Activated CD8-positive, alpha-beta memory T cell treated with anti-CD3 and anti-CD28 coated beads, Interleukin-2, amount 10 ng/mL, durations not matched to agents 7 days and 5 days (primary cell): ENCODE results near the gene MNT. TPM values are rescaled to one million over a fixed set of nuclear protein-coding genes. Genes with fewer than 3 reads are reported as not detected.
A peak's percentile ranks its signal among the peaks of the same experiment; 100 is the strongest.

Source experiments
- ATAC-seq: fragments of 150-1000 bp; cut with Tn5 transposase; one replicate; pipeline ENCODE4 v1.10.0; 2021; ENCODE audit warnings: moderate library complexity
- CTCF ChIA-PET: fragments of 350-600 bp; sonication (Branson Sonifier 250); formaldehyde crosslinking; loops from one replicate; lab custom pipeline; 2021; ENCODE audit warnings: antibody characterized with exemption; lab: Charles Lee
- DNase-seq: peaks from one replicate; pipeline ENCODE4 v3.0.0-alpha.2; 2020
- H3K27ac Mint-ChIP-seq: one replicate; pipeline ENCODE4 v1.8.0; 2021; ENCODE audit warnings: mild to moderate bottlenecking, mixed read lengths
- H3K27me3 Mint-ChIP-seq: one replicate; pipeline ENCODE4 v1.8.0; 2021; ENCODE audit warnings: mixed read lengths
- H3K36me3 Mint-ChIP-seq: one replicate; pipeline ENCODE4 v1.8.0; 2021; ENCODE audit warnings: mild to moderate bottlenecking, mixed read lengths
- H3K4me1 Mint-ChIP-seq: one replicate; pipeline ENCODE4 v1.8.0; 2021; ENCODE audit warnings: mixed read lengths
- H3K4me3 Mint-ChIP-seq: one replicate; pipeline ENCODE4 v1.8.0; 2021; ENCODE audit warnings: mild to moderate bottlenecking, moderate library complexity, mixed read lengths
- H3K9me3 Mint-ChIP-seq: one replicate; pipeline ENCODE4 v1.8.0; 2022; ENCODE audit warnings: low read depth, mixed read lengths
- total RNA-seq, 2 experiments: library from RNA; stranded (reverse); gene quantifications; one replicate each; pipeline ENCODE4 v1.2.3, GENCODE V29; 2021

Gene MNT
- total RNA-seq, 2 experiments from 2014 or later: 26.0 to 31.9 TPM

- peaks cover 12% of the 10 kb centered on the region for H3K36me3 Mint-ChIP-seq
- H3K27me3 Mint-ChIP-seq: no peaks in the 10 kb centered on the region
- H3K27ac Mint-ChIP-seq: no peak overlapping the region
- ATAC-seq (no peak), DNase-seq (no peak)
- H3K4me1 Mint-ChIP-seq: peaks cover 4% of the 10 kb centered on the region
- H3K4me3 Mint-ChIP-seq: no peak overlapping the region
- CTCF ChIA-PET: interaction anchor here (0.6 to 2.4 kb wide), 4 partner anchors 17 to 53 kb away, joined by 3 to 9 read pairs (median 8); no protein-coding TSS in a partner anchor
- no peaks in the 10 kb centered on the region for H3K9me3 Mint-ChIP-seq
These were observed 34.4 kb upstream of the MNT start for GRCh38 chr17:2435181-2435741.

- DNase-seq (no peak), ATAC-seq (no peak)
- H3K27ac Mint-ChIP-seq: no peak overlapping the region
- H3K4me1 Mint-ChIP-seq: no peaks in the 10 kb centered on the region
- no peaks in the 10 kb centered on the region for H3K27me3 Mint-ChIP-seq
- H3K9me3 Mint-ChIP-seq: no peaks in the 10 kb centered on the region
- H3K4me3 Mint-ChIP-seq: no peak overlapping the region
- CTCF ChIA-PET: interaction anchor here (1.5 to 2.4 kb wide), 3 partner anchors 16 to 51 kb away, joined by 7 to 9 read pairs (median 8); no protein-coding TSS in a partner anchor
- H3K36me3 Mint-ChIP-seq: peaks cover 7% of the 10 kb centered on the region
These were observed 32.8 kb upstream of the MNT start for GRCh38 chr17:2433696-2434095.

- H3K36me3 Mint-ChIP-seq: no peaks in the 10 kb centered on the region
- no peaks in the 10 kb centered on the region for H3K27me3 Mint-ChIP-seq
- no peaks in the 10 kb centered on the region for H3K4me1 Mint-ChIP-seq
- no peaks in the 10 kb centered on the region for H3K9me3 Mint-ChIP-seq
- H3K4me3 Mint-ChIP-seq: no peak overlapping the region
- CTCF ChIA-PET: interaction anchor here (0.7 to 1.7 kb wide), 4 partner anchors 10 to 45 kb away, joined by 4 to 14 read pairs (median 6); no protein-coding TSS in a partner anchor
- DNase-seq (no peak), ATAC-seq (no peak)
- H3K27ac Mint-ChIP-seq: no peak overlapping the region
These were observed 27.1 kb upstream of the MNT start for GRCh38 chr17:2427910-2428309.

GRCh38 chr17:2427215-2427614 lies 26.4 kb upstream of the MNT start:
- H3K27ac Mint-ChIP-seq: no peak overlapping the region
- CTCF ChIA-PET: interaction anchor here (0.7 to 1.7 kb wide), 5 partner anchors 9 to 598 kb away, joined by 3 to 14 read pairs (median 5); no protein-coding TSS in a partner anchor
- H3K4me3 Mint-ChIP-seq: no peak overlapping the region
- ATAC-seq (no peak), DNase-seq (no peak)
- no peaks in the 10 kb centered on the region for H3K4me1 Mint-ChIP-seq
- H3K36me3 Mint-ChIP-seq: no peaks in the 10 kb centered on the region
- no peaks in the 10 kb centered on the region for H3K27me3 Mint-ChIP-seq
- H3K9me3 Mint-ChIP-seq: no peaks in the 10 kb centered on the region

GRCh38 chr17:2423271-2423670 lies 22.4 kb upstream of the MNT start:
- no peak for ATAC-seq
- H3K27me3 Mint-ChIP-seq: no peaks in the 10 kb centered on the region
- CTCF ChIA-PET: interaction anchor here (1.2 kb wide), 1 partner anchor 41 kb away, joined by 3 read pairs; no protein-coding TSS in a partner anchor

GRCh38 chr17:2421315-2422147 lies 20.7 kb upstream of the MNT start:
- DNase-seq (no peak), ATAC-seq (no peak)
- CTCF ChIA-PET: interaction anchor here (0.9 kb wide), 1 partner anchor 39 kb away, joined by 3 read pairs; no protein-coding TSS in a partner anchor
- H3K27ac Mint-ChIP-seq: no peak overlapping the region
- no peak overlapping the region for H3K4me3 Mint-ChIP-seq
- H3K4me1 Mint-ChIP-seq: peaks cover 2% of the 10 kb centered on the region
- no peaks in the 10 kb centered on the region for H3K27me3 Mint-ChIP-seq
- no peaks in the 10 kb centered on the region for H3K36me3 Mint-ChIP-seq
- no peaks in the 10 kb centered on the region for H3K9me3 Mint-ChIP-seq

More at GRCh38 chr17:2423271-2423670, 22.4 kb upstream of the MNT start:
- no peaks in the 10 kb centered on the region for H3K9me3 Mint-ChIP-seq
- H3K27ac Mint-ChIP-seq: no peak overlapping the region
- H3K36me3 Mint-ChIP-seq: no peaks in the 10 kb centered on the region
- H3K4me1 Mint-ChIP-seq: no peaks in the 10 kb centered on the region
- no peak overlapping the region for H3K4me3 Mint-ChIP-seq
- no peak for DNase-seq

GRCh38 chr17:2420176-2420575 lies 19.3 kb upstream of the MNT start:
- ATAC-seq (no peak), DNase-seq (no peak)
- no peak overlapping the region for H3K4me3 Mint-ChIP-seq
- peaks cover 5% of the 10 kb centered on the region for H3K4me1 Mint-ChIP-seq
- no peaks in the 10 kb centered on the region for H3K36me3 Mint-ChIP-seq
- no peaks in the 10 kb centered on the region for H3K9me3 Mint-ChIP-seq
- CTCF ChIA-PET: interaction anchor here (0.9 to 5.2 kb wide), 2 partner anchors 38 kb away, joined by 3 to 323 read pairs; no protein-coding TSS in a partner anchor
- H3K27ac Mint-ChIP-seq: no peak overlapping the region
- H3K27me3 Mint-ChIP-seq: no peaks in the 10 kb centered on the region

- no peak for ATAC-seq
- no peaks in the 10 kb centered on the region for H3K9me3 Mint-ChIP-seq
- CTCF ChIA-PET: interaction anchor here (0.8 to 5.2 kb wide), 4 partner anchors 8 to 37 kb away, joined by 3 to 323 read pairs (median 4); no protein-coding TSS in a partner anchor
- H3K4me1 Mint-ChIP-seq: peaks cover 5% of the 10 kb centered on the region
- no peak overlapping the region for H3K27ac Mint-ChIP-seq
- H3K4me3 Mint-ChIP-seq: no peak overlapping the region
- DNase-seq: no peak
- no peaks in the 10 kb centered on the region for H3K36me3 Mint-ChIP-seq
- H3K27me3 Mint-ChIP-seq: no peaks in the 10 kb centered on the region
These were observed 18.6 kb upstream of the MNT start for GRCh38 chr17:2419486-2419885.

- Mint-ChIP-seq H3K36me3 (peaks cover 2% of the 10 kb centered on the region), H3K4me3 (no peak overlapping the region), H3K27ac (no peak overlapping the region), H3K27me3 (no peaks in the 10 kb centered on the region), H3K4me1 (peaks cover 5% of the 10 kb centered on the region), H3K9me3 (no peaks in the 10 kb centered on the region)
- DNase-seq: no peak
- CTCF ChIA-PET: interaction anchor here (1.5 to 5.2 kb wide), 5 partner anchors 9 to 36 kb away, joined by 3 to 323 read pairs (median 8); no protein-coding TSS in a partner anchor
- ATAC-seq: no peak
These were observed 17.7 kb upstream of the MNT start for GRCh38 chr17:2418572-2418971.

- no peak overlapping the region for H3K27ac Mint-ChIP-seq
- peaks cover 3% of the 10 kb centered on the region for H3K36me3 Mint-ChIP-seq
These were observed 15.3 kb upstream of the MNT start for GRCh38 chr17:2416010-2416734.

GRCh38 chr17:2415081-2415480 lies 14.2 kb upstream of the MNT start:
- H3K4me3 Mint-ChIP-seq: no peak overlapping the region
- CTCF ChIA-PET: interaction anchor here (1.4 to 5.2 kb wide), 12 partner anchors 10 to 522 kb away, joined by 3 to 323 read pairs (median 7); no protein-coding TSS in a partner anchor
- H3K9me3 Mint-ChIP-seq: no peaks in the 10 kb centered on the region
- DNase-seq: no peak
- no peak overlapping the region for H3K27ac Mint-ChIP-seq
- H3K4me1 Mint-ChIP-seq: peaks cover 5% of the 10 kb centered on the region
- no peaks in the 10 kb centered on the region for H3K27me3 Mint-ChIP-seq
- ATAC-seq: no peak
- peaks cover 3% of the 10 kb centered on the region for H3K36me3 Mint-ChIP-seq

More at GRCh38 chr17:2416010-2416734, 15.3 kb upstream of the MNT start:
- H3K4me3 Mint-ChIP-seq: no peak overlapping the region
- CTCF ChIA-PET: interaction anchor here (0.5 to 5.2 kb wide), 51 partner anchors 9 to 606 kb away, joined by 3 to 323 read pairs (median 4); partner anchors contain the start of genes HIC1, METTL16, MNT and SGSM2
- H3K9me3 Mint-ChIP-seq: no peaks in the 10 kb centered on the region
- ATAC-seq (peak; percentile 70), DNase-seq (peak; percentile 90)
- H3K27me3 Mint-ChIP-seq: no peaks in the 10 kb centered on the region
- peaks cover 5% of the 10 kb centered on the region for H3K4me1 Mint-ChIP-seq

GRCh38 chr17:2414446-2415064 lies 13.7 kb upstream of the MNT start:
- Mint-ChIP-seq H3K4me3 (no peak overlapping the region), H3K4me1 (peaks cover 5% of the 10 kb centered on the region), H3K9me3 (no peaks in the 10 kb centered on the region), H3K36me3 (peaks cover 3% of the 10 kb centered on the region), H3K27ac (peak overlapping the region; percentile 13), H3K27me3 (no peaks in the 10 kb centered on the region)
- ATAC-seq: no peak
- CTCF ChIA-PET: interaction anchor here (1.8 to 5.2 kb wide), 5 partner anchors 10 to 170 kb away, joined by 5 to 323 read pairs (median 48); no protein-coding TSS in a partner anchor
- no peak for DNase-seq
